HepG2 (cell line): ENCODE results near the gene ZNF84. TPM values are rescaled to one million over a fixed set of nuclear protein-coding genes. Genes with fewer than 3 reads are reported as not detected.

Experiments used
- ARNT ChIP-seq: fragments of 450-650 bp; IDR thresholded peaks from 2 replicates; pipeline ENCODE4 v1.6.1; 2017
- ASH2L ChIP-seq: fragments of 300-600, 200-600 bp; sonication (generic); IDR thresholded peaks from 2 replicates; pipeline ENCODE4 v1.7.0; 2017; ENCODE audit warnings: low read depth, mild to moderate bottlenecking, moderate library complexity, mixed read lengths, low read length; ENCODE audit not compliant: insufficient read length
- ATAD3A ChIP-seq: sonication (generic); formaldehyde crosslinking; IDR thresholded peaks from 2 replicates; pipeline ENCODE4 v1.4.0; 2020; ENCODE audit warnings: missing genetic modification reagents
- HNF4G ChIP-seq, 2 experiments: sonication (generic) in 1 of 2; formaldehyde crosslinking in 1 of 2; IDR thresholded peaks; 2 replicates each; pipeline versions ENCODE4 v1.4.0 to v1.6.1; 2011 to 2020; ENCODE audit warnings: borderline replicate concordance in 2 of 2, low read depth in 2 of 2, mild to moderate bottlenecking in 2 of 2, low read length in 1 of 2, missing genetic modification reagents in 1 of 2, moderate library complexity in 1 of 2
- MED1 ChIP-seq: sonication (generic); formaldehyde crosslinking; IDR thresholded peaks from 2 replicates; pipeline ENCODE4 v1.4.0; 2020; ENCODE audit warnings: missing genetic modification reagents
- MTA3 ChIP-seq: sonication (generic); formaldehyde crosslinking; IDR thresholded peaks from 2 replicates; pipeline ENCODE4 v1.4.0; 2020; ENCODE audit warnings: missing genetic modification reagents
- POLR2A ChIP-seq, 2 experiments: IDR thresholded peaks; 2 replicates each; pipeline ENCODE4 v1.6.1; 2011; ENCODE audit warnings: low read depth in 2 of 2, low read length in 2 of 2, mild to moderate bottlenecking in 1 of 2, moderate library complexity in 1 of 2; ENCODE audit not compliant: insufficient read depth in 1 of 2
- SP4 ChIP-seq: sonication (generic); formaldehyde crosslinking; IDR thresholded peaks from 2 replicates; pipeline ENCODE4 v1.8.1; 2023; ENCODE audit warnings: mild to moderate bottlenecking, missing genetic modification reagents
- SRSF9 ChIP-seq: fragments of 200-400 bp; formaldehyde crosslinking; IDR thresholded peaks from 2 replicates; pipeline ENCODE4 v1.6.1; 2018; ENCODE audit warnings: borderline replicate concordance, mild to moderate bottlenecking, low read depth, low read length; ENCODE audit not compliant: insufficient read depth, poor library complexity, severe bottlenecking
- TCF7L2 ChIP-seq: IDR thresholded peaks from 2 replicates; pipeline ENCODE4 v1.6.1; 2011; ENCODE audit warnings: mild to moderate bottlenecking, low read depth, low read length, moderate library complexity
- ZNF180 ChIP-seq: sonication (generic); formaldehyde crosslinking; IDR thresholded peaks from 2 replicates; pipeline ENCODE4 v1.4.0; 2020; ENCODE audit warnings: low read depth, missing genetic modification reagents, borderline replicate concordance
- ZNF205 ChIP-seq: IDR thresholded peaks from 2 replicates; pipeline ENCODE4 v1.6.1; 2018; ENCODE audit warnings: missing biosample characterization, missing genetic modification reagents
- ZNF232 ChIP-seq: sonication (generic); formaldehyde crosslinking; IDR thresholded peaks from 2 replicates; pipeline ENCODE4 v1.4.0; 2020; ENCODE audit warnings: missing genetic modification reagents, borderline replicate concordance
- ZNF746 ChIP-seq: sonication (generic); formaldehyde crosslinking; IDR thresholded peaks from 2 replicates; pipeline ENCODE4 v1.8.0; 2022; ENCODE audit warnings: mild to moderate bottlenecking, missing genetic modification reagents
- polyA plus RNA-seq, 8 experiments: library from polyadenylated mRNA; depleted of rRNA in 3 of 8; stranded (reverse) in 7 of 8; unstranded in 1 of 8; fragments of >200 nt; fragmentation: Illumina TruSeq in 4 of 8; extraction: Trizol in 4 of 8; gene quantifications; 2 replicates each; pipeline versions ENCODE4 v1.2.1 to v1.2.3, GENCODE V29; 2011 to 2016; ENCODE audit warnings: low read depth in 4 of 8, missing spikeins in 1 of 8, mixed read lengths in 1 of 8; ENCODE audit not compliant: insufficient read depth in 1 of 8
- total RNA-seq, 5 experiments: library from RNA; depleted of rRNA; stranded (reverse); fragments of >200 nt; fragmentation: Illumina TruSeq; extraction: Trizol; gene quantifications; 2 replicates each; pipeline ENCODE4 v1.2.3, GENCODE V29; 2016; ENCODE audit warnings: low read depth in 1 of 5
- TF ChIP-seq, protein P1 (sequence below): sonication (generic); formaldehyde crosslinking; IDR thresholded peaks from 2 replicates; pipeline ENCODE4 v1.4.0; 2020; ENCODE audit warnings: mild to moderate bottlenecking, missing genetic modification reagents, borderline replicate concordance
- TF ChIP-seq, protein P2 (sequence below): sonication (generic); formaldehyde crosslinking; IDR thresholded peaks from 2 replicates; pipeline ENCODE4 v1.8.1; 2023; ENCODE audit warnings: mild to moderate bottlenecking, missing genetic modification reagents
- TF ChIP-seq, protein P3 (sequence below): sonication (generic); formaldehyde crosslinking; IDR thresholded peaks from 2 replicates; pipeline ENCODE4 v1.9.0; 2021; ENCODE audit warnings: mild to moderate bottlenecking, missing genetic modification reagents

ZNF84 gene
- total and polyA plus RNA-seq, 2 of the 13 experiments (the other 11 are each of a cell fraction or from before 2014, with no cell fraction given): 15.5 to 21.8 TPM

DNA sequence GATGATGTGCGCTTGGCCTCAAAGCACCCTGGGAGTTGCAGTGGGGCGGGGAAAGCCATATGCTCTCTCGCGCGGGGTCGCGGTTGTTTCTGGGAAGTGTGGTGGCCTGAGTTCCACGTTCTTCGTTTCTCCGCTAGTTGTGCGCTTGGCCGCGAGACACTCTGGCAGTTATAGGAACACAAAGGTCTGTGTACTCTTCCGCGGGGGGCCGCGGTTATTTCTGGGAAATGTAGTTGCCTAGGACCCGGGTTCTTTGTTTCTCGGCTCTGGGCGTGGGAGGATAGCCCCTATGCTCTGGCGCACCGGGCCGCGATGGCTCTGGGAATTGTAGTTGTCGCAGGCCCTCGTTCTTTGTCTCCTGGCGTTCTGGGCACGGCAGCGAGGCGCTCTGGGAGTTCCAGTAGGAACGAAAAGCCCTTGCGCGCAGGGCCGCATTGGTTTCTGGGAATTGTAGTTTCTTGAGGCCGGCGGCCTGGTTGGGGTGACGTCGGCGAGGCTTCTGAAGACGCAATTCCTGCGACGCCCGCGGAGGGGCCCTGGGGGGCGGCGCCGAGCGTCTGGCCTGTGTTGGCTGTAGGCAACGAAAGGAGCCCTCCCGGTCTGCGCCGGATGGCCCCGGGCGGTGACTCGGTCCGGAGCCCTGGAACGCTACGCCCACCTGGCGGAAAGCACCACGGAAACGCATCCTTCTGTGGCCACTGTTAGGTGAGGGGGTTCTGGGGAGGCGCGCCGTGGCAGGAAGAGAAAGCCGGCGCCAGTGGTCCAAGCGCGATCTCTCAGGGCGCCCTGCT, 43.3 kb downstream of the ZNF84 start, which contains the start of gene ZNF140 (continued):
- no peak for TF ChIP-seq TCF7L2
- no peak for TF ChIP-seq ZNF205 (CRISPR knock-in tag)
- TF ChIP-seq, protein P1, sequence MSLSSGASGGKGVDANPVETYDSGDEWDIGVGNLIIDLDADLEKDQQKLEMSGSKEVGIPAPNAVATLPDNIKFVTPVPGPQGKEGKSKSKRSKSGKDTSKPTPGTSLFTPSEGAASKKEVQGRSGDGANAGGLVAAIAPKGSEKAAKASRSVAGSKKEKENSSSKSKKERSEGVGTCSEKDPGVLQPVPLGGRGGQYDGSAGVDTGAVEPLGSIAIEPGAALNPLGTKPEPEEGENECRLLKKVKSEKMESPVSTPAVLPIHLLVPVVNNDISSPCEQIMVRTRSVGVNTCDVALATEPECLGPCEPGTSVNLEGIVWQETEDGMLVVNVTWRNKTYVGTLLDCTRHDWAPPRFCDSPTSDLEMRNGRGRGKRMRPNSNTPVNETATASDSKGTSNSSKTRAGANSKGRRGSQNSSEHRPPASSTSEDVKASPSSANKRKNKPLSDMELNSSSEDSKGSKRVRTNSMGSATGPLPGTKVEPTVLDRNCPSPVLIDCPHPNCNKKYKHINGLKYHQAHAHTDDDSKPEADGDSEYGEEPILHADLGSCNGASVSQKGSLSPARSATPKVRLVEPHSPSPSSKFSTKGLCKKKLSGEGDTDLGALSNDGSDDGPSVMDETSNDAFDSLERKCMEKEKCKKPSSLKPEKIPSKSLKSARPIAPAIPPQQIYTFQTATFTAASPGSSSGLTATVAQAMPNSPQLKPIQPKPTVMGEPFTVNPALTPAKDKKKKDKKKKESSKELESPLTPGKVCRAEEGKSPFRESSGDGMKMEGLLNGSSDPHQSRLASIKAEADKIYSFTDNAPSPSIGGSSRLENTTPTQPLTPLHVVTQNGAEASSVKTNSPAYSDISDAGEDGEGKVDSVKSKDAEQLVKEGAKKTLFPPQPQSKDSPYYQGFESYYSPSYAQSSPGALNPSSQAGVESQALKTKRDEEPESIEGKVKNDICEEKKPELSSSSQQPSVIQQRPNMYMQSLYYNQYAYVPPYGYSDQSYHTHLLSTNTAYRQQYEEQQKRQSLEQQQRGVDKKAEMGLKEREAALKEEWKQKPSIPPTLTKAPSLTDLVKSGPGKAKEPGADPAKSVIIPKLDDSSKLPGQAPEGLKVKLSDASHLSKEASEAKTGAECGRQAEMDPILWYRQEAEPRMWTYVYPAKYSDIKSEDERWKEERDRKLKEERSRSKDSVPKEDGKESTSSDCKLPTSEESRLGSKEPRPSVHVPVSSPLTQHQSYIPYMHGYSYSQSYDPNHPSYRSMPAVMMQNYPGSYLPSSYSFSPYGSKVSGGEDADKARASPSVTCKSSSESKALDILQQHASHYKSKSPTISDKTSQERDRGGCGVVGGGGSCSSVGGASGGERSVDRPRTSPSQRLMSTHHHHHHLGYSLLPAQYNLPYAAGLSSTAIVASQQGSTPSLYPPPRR: no peak
- TF ChIP-seq ATAD3A (CRISPR knock-in tag): no peak
- TF ChIP-seq POLR2A (IDR thresholded peaks at IDR 0.05; ENCODE audit: insufficient read depth in 1 of 2, low read depth in 2 of 2, low read length in 2 of 2): peak; percentile 24 to 80
- TF ChIP-seq MED1 (CRISPR knock-in tag): peak; percentile 43
- no peak for TF ChIP-seq MTA3 (CRISPR knock-in tag)
- TF ChIP-seq ARNT: no peak
- TF ChIP-seq, protein P2, sequence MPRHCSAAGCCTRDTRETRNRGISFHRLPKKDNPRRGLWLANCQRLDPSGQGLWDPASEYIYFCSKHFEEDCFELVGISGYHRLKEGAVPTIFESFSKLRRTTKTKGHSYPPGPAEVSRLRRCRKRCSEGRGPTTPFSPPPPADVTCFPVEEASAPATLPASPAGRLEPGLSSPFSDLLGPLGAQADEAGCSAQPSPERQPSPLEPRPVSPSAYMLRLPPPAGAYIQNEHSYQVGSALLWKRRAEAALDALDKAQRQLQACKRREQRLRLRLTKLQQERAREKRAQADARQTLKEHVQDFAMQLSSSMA (CRISPR knock-in tag): peak; percentile 49; the same call in 1 of the 2 replicates
- no peak for TF ChIP-seq SP4 (CRISPR knock-in tag)
- TF ChIP-seq, protein P3, sequence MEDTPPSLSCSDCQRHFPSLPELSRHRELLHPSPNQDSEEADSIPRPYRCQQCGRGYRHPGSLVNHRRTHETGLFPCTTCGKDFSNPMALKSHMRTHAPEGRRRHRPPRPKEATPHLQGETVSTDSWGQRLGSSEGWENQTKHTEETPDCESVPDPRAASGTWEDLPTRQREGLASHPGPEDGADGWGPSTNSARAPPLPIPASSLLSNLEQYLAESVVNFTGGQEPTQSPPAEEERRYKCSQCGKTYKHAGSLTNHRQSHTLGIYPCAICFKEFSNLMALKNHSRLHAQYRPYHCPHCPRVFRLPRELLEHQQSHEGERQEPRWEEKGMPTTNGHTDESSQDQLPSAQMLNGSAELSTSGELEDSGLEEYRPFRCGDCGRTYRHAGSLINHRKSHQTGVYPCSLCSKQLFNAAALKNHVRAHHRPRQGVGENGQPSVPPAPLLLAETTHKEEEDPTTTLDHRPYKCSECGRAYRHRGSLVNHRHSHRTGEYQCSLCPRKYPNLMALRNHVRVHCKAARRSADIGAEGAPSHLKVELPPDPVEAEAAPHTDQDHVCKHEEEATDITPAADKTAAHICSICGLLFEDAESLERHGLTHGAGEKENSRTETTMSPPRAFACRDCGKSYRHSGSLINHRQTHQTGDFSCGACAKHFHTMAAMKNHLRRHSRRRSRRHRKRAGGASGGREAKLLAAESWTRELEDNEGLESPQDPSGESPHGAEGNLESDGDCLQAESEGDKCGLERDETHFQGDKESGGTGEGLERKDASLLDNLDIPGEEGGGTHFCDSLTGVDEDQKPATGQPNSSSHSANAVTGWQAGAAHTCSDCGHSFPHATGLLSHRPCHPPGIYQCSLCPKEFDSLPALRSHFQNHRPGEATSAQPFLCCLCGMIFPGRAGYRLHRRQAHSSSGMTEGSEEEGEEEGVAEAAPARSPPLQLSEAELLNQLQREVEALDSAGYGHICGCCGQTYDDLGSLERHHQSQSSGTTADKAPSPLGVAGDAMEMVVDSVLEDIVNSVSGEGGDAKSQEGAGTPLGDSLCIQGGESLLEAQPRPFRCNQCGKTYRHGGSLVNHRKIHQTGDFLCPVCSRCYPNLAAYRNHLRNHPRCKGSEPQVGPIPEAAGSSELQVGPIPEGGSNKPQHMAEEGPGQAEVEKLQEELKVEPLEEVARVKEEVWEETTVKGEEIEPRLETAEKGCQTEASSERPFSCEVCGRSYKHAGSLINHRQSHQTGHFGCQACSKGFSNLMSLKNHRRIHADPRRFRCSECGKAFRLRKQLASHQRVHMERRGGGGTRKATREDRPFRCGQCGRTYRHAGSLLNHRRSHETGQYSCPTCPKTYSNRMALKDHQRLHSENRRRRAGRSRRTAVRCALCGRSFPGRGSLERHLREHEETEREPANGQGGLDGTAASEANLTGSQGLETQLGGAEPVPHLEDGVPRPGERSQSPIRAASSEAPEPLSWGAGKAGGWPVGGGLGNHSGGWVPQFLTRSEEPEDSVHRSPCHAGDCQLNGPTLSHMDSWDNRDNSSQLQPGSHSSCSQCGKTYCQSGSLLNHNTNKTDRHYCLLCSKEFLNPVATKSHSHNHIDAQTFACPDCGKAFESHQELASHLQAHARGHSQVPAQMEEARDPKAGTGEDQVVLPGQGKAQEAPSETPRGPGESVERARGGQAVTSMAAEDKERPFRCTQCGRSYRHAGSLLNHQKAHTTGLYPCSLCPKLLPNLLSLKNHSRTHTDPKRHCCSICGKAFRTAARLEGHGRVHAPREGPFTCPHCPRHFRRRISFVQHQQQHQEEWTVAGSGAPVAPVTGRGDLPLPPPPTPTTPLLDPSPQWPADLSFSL (CRISPR knock-in tag): no peak
- TF ChIP-seq ZNF180 (CRISPR knock-in tag): no peak; the same call in 1 of the 2 replicates
- peak; percentile 82 for TF ChIP-seq ASH2L
- TF ChIP-seq ZNF232 (CRISPR knock-in tag): peak; percentile 68; the same call in 1 of the 2 replicates
- no peak for TF ChIP-seq SRSF9
- TF ChIP-seq HNF4G (IDR thresholded peaks at IDR 0.05; ENCODE audit: borderline replicate concordance, low read depth, low read length): no peak
- no peak for TF ChIP-seq HNF4G (CRISPR knock-in tag; IDR thresholded peaks at IDR 0.05; ENCODE audit: borderline replicate concordance, low read depth)
- TF ChIP-seq ZNF746 (CRISPR knock-in tag): no peak
